Activated CD4-positive, alpha-beta T cell treated with anti-CD3 and anti-CD28 coated beads, Interleukin-2, amount 10 ng/mL, durations not matched to agents 7 days and 5 days (primary cell): ENCODE measurements around the gene CD300LF. TPM values are rescaled to one million over a fixed set of nuclear protein-coding genes. Genes with fewer than 3 reads are reported as not detected.

Experiments used
- CTCF ChIA-PET: fragments of 350-600 bp; sonication (Branson Sonifier 250); formaldehyde crosslinking; loops from one replicate; lab custom pipeline; 2021; ENCODE audit warnings: antibody characterized with exemption; lab: Charles Lee
- POLR2A ChIA-PET: fragments of 350-600 bp; sonication (Branson Sonifier 250); formaldehyde crosslinking; loops from one replicate; lab custom pipeline; 2021; ENCODE audit warnings: antibody characterized with exemption; lab: Charles Lee
- DNase-seq: peaks from one replicate; pipeline ENCODE4 v3.0.0-alpha.2; 2020
- H3K27ac Mint-ChIP-seq: one replicate; pipeline ENCODE4 v1.8.0; 2021; ENCODE audit warnings: mild to moderate bottlenecking, moderate library complexity, mixed read lengths
- H3K27me3 Mint-ChIP-seq: one replicate; pipeline ENCODE4 v1.8.0; 2021; ENCODE audit warnings: mixed read lengths
- H3K36me3 Mint-ChIP-seq: one replicate; pipeline ENCODE4 v1.8.0; 2021; ENCODE audit warnings: low read depth, mixed read lengths
- H3K4me1 Mint-ChIP-seq: one replicate; pipeline ENCODE4 v1.8.0; 2021; ENCODE audit warnings: mixed read lengths
- H3K4me3 Mint-ChIP-seq: one replicate; pipeline ENCODE4 v1.8.0; 2021; ENCODE audit warnings: mild to moderate bottlenecking, moderate library complexity, mixed read lengths
- H3K9me3 Mint-ChIP-seq: one replicate; pipeline ENCODE4 v1.8.0; 2021; ENCODE audit warnings: mixed read lengths
- microRNA-seq: library from miRNA; unstranded; fragments of <30 nt; microRNA quantifications from one replicate; pipeline ENCODE4 v1.2.0, GENCODE V29; 2021; ENCODE audit warnings: borderline microRNAs expressed, borderline replicate concordance
- total RNA-seq, 2 experiments: library from RNA; stranded (reverse); gene quantifications; one replicate each; pipeline ENCODE4 v1.2.3, GENCODE V29; 2021

The CD300LF gene
- total RNA-seq, 2 experiments from 2014 or later = not detected

GRCh38 chr17:74645010-74645409, 67.7 kb downstream of the CD300LF start:
- Mint-ChIP-seq H3K4me1 (peaks cover 7% of the 10 kb centered on the region), H3K36me3 (no peaks in the 10 kb centered on the region), H3K4me3 (no peak overlapping the region), H3K9me3 (no peaks in the 10 kb centered on the region), H3K27ac (no peak overlapping the region), H3K27me3 (peaks cover 65% of the 10 kb centered on the region)
- ChIA-PET CTCF (interaction anchor here (0.6 kb wide), 1 partner anchor 64 kb away, joined by 3 read pairs; no protein-coding TSS in a partner anchor), POLR2A (interaction anchor here (0.6 kb wide), 1 partner anchor 207 kb away, joined by 3 read pairs; no protein-coding TSS in a partner anchor)
- no peak for DNase-seq

GRCh38 chr17:74644419-74644818, 68.3 kb downstream of the CD300LF start:
- Mint-ChIP-seq H3K36me3 (no peaks in the 10 kb centered on the region), H3K4me1 (peaks cover 13% of the 10 kb centered on the region), H3K9me3 (no peaks in the 10 kb centered on the region), H3K4me3 (no peak overlapping the region), H3K27ac (no peak overlapping the region), H3K27me3 (peaks cover 65% of the 10 kb centered on the region)
- no peak for DNase-seq
- CTCF ChIA-PET = no interaction called here
- POLR2A ChIA-PET = interaction anchor here (0.6 kb wide), 1 partner anchor 207 kb away, joined by 3 read pairs; no protein-coding TSS in a partner anchor

Small RNA genes lying within 50 kb of the gene (microRNA-seq; reads per million reads assigned to microRNA genes)
- gene MIR3615 = 129 reads per million, percentile 72 among the genes with 10 or more reads in this experiment

Other genes starting within 250 kb of the CD300LF start
- 1 to 10 TPM; 6.7 to 6.8 TPM for gene CD300A, start 246.3 kb downstream of the CD300LF start, total RNA-seq
- not detected for gene CD300LB, start 181.4 kb downstream of the CD300LF start, total RNA-seq
- under 1 TPM; 0.52 to 0.57 TPM for gene CD300C, start 166.8 kb downstream of the CD300LF start, total RNA-seq
- gene CD300H, start 145.4 kb downstream of the CD300LF start, total RNA-seq = not detected
- under 1 TPM in 1 of 2 experiments, not detected in 1; 0.15 TPM for gene CD300LD, start 120.6 kb downstream of the CD300LF start, total RNA-seq
- not detected for gene CD300E, start 89.2 kb downstream of the CD300LF start, total RNA-seq
- gene RAB37, start 24.3 kb upstream of the CD300LF start, total RNA-seq = 10 to 100 TPM; 28.2 to 30.4 TPM
- gene NHERF1, start 35.7 kb upstream of the CD300LF start, total RNA-seq = 100 to 1,000 TPM; 254 to 281 TPM
- gene NAT9, start 63.4 kb upstream of the CD300LF start, total RNA-seq = 10 to 100 TPM; 28.6 to 34.4 TPM
- under 1 TPM; 0.20 to 0.25 TPM for gene GRIN2C, start 147.0 kb upstream of the CD300LF start, total RNA-seq
- gene FDXR, start 160.1 kb upstream of the CD300LF start, total RNA-seq = 10 to 100 TPM; 36.0 to 43.4 TPM
- gene FADS6, start 180.7 kb upstream of the CD300LF start, total RNA-seq = not detected
- not detected for gene USH1G, start 210.3 kb upstream of the CD300LF start, total RNA-seq
- not detected for gene OTOP2, start 211.3 kb upstream of the CD300LF start, total RNA-seq
- not detected for gene OTOP3, start 223.0 kb upstream of the CD300LF start, total RNA-seq